Ascending aorta (tissue), 2 donors: ENCODE results near the gene INPP5A. TPM values are rescaled to one million over a fixed set of nuclear protein-coding genes. Genes with fewer than 3 reads are reported as not detected.
"Not testable (repeated sequence)": the region's sequence is repeated elsewhere in the genome, so short reads cannot be mapped to it uniquely, and the experiment has no call there.

Source experiments
- DNase-seq, 2 donors: peaks; one replicate each; pipeline ENCODE4 v3.0.0-alpha.2; 2019; ENCODE audit warnings: low spot score in 2 of 2
- H3K27ac ChIP-seq, 2 donors: fragments of 200-600 bp; sonication (generic); one replicate each; pipeline ENCODE4 v1.5.1; 2016 to 2017; ENCODE audit warnings: mild to moderate bottlenecking in 1 of 2
- H3K27me3 ChIP-seq: fragments of 200-600 bp; sonication (generic); one replicate; pipeline ENCODE4 v1.5.1; 2017
- H3K36me3 ChIP-seq, 2 donors: fragments of 200-600 bp; sonication (generic); one replicate each; pipeline ENCODE4 v1.5.1; 2016
- H3K4me1 ChIP-seq, 2 donors: fragments of 200-600 bp; sonication (generic); one replicate each; pipeline ENCODE4 v1.5.1; 2016 to 2017; ENCODE audit warnings: mild to moderate bottlenecking in 1 of 2
- H3K4me3 ChIP-seq, 2 donors: fragments of 200-600 bp; sonication (generic); one replicate each; pipeline ENCODE4 v1.5.1; 2016 to 2017; ENCODE audit warnings: mild to moderate bottlenecking in 1 of 2
- H3K9me3 ChIP-seq, 2 donors: fragments of 200-600 bp; sonication (generic); one replicate each; pipeline ENCODE4 v1.5.1; 2016
- intact Hi-C: fragments of 100-400 bp; cut with DNase I; formaldehyde crosslinking; loops from one replicate; pipeline ENCODE4 v1.15.1; 2023
- total RNA-seq: library from RNA; depleted of rRNA; stranded (reverse); fragments of >200 nt; gene quantifications from one replicate; pipeline ENCODE4 v1.1.0, GENCODE V29; 2016
- TF ChIP-seq, protein P1 (sequence below), 3 experiments: fragments of 200-600 bp in 2 of 3; fragments of 450-650 bp in 1 of 3; sonication (generic) in 2 of 3; IDR thresholded peaks; one replicate each; pipeline ENCODE4 v1.5.1; 2016 to 2019; ENCODE audit warnings: antibody characterized with exemption in 3 of 3, mild to moderate bottlenecking in 1 of 3, moderate library complexity in 1 of 3

INPP5A gene
- total RNA-seq, 1 donor from 2014 or later, result 81.2 TPM

DNA sequence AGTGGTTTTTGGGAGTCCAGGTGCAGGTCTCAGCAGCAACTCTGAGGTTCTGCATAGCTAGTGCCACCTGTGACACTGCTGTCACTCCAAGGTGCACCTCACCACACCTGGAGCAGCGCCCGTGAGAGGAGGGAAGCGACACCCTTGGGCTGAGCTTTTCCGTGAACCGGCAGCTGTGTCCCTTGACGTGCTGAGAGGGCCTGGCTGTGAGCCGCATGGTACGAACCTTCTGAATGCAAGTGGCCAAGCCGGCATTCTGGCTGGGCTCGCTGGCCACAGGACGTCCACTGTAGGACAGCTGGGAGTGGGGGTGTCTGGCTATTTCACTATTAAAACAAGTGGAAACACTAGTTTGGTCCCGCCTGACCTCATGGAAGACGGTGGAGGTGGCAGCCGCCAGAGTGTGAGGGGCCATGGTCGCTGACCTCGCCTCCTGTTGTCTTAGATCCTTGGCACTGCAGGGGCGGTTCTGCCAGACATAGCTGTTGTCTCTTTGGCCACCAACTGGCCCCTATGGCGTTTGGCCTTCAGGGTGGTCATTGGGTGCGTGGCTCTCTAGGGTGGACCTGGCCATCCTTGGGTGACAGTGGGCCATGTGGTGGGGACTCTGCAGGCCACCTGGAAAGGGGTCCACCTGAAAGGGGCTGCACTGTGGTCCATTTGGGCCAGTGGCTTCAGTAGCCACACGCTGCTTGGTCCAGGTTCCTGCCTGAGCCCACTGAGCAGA lies 12.9 kb downstream of the INPP5A start:
- no peak overlapping the region for H3K4me3 ChIP-seq
- intact Hi-C loops, result no loop called here
- peaks cover 0 to 6% of the 10 kb centered on the region in 2 donors for H3K4me1 ChIP-seq
- TF ChIP-seq, protein P1, sequence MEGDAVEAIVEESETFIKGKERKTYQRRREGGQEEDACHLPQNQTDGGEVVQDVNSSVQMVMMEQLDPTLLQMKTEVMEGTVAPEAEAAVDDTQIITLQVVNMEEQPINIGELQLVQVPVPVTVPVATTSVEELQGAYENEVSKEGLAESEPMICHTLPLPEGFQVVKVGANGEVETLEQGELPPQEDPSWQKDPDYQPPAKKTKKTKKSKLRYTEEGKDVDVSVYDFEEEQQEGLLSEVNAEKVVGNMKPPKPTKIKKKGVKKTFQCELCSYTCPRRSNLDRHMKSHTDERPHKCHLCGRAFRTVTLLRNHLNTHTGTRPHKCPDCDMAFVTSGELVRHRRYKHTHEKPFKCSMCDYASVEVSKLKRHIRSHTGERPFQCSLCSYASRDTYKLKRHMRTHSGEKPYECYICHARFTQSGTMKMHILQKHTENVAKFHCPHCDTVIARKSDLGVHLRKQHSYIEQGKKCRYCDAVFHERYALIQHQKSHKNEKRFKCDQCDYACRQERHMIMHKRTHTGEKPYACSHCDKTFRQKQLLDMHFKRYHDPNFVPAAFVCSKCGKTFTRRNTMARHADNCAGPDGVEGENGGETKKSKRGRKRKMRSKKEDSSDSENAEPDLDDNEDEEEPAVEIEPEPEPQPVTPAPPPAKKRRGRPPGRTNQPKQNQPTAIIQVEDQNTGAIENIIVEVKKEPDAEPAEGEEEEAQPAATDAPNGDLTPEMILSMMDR (IDR thresholded peaks at IDR 0.05), result no peak
- H3K36me3 ChIP-seq, result no peaks in the 10 kb centered on the region
- no peaks in the 10 kb centered on the region for H3K27me3 ChIP-seq
- H3K27ac ChIP-seq, result no peak overlapping the region
- DNase-seq, result no peak
- no peaks in the 10 kb centered on the region for H3K9me3 ChIP-seq

DNA sequence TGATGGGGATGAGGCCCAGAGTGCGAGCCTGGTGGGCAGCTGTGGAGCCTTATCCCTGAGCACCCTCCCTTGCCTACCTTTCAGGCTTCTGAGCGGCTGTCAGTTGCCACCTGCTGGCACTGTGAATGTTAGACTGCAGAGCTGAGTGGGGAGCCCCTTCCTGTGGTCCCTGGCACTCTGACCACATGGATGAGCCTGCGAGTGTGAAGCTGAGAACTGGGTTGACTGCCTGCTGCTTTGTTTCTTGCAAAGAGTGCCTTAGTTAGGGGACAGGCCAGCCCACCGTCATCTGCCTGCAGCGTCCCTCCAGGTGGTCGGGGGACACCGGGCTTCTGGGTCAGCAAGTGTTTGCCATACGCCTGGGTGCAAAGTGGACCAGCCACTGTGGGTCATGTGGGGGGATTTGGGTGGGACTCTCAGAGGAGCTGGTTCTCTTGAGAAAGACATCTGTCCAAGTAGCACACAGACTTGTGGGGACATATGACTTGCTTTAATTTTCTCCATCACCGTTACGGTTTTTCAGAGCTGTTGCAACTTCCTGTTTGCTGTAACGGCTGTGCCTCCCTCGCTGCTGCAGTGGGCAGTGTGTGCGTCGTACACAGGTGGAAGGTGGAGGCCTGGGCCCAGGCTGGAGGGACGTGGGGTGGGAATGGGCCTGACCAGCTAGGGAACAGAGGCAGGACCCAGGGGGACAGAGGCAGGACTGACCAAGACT lies 13.7 kb downstream of the INPP5A start:
- no peak overlapping the region for H3K4me3 ChIP-seq
- no peaks in the 10 kb centered on the region for H3K9me3 ChIP-seq
- intact Hi-C loops, result no loop called here
- H3K36me3 ChIP-seq, result no peaks in the 10 kb centered on the region
- no peaks in the 10 kb centered on the region for H3K27me3 ChIP-seq
- H3K4me1 ChIP-seq, result peaks cover 0 to 6% of the 10 kb centered on the region in 2 donors
- H3K27ac ChIP-seq, result no peak overlapping the region
- DNase-seq, result no peak
- TF ChIP-seq, protein P1 (IDR thresholded peaks at IDR 0.05), result no peak

DNA sequence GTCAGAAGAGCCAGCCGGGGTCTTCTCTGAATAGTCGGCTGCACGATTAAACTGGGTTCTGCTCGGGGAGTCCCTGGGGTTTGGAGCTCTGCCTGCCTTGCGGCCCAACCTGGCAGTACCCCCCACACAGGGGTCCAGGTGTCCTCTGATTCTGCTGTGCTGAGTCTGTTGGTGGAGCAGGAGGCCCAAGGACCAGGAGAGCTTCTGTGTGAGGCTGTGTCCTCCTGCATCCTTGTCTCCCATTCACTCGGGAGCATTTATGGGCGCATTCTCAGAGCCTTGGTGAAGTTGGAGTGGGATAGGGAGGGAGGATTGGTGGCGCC lies 14.2 kb downstream of the INPP5A start:
- Histone ChIP-seq H3K27ac (no peak overlapping the region), H3K4me3 (no peak overlapping the region), H3K27me3 (no peaks in the 10 kb centered on the region), H3K4me1 (peaks cover 0 to 6% of the 10 kb centered on the region in 2 donors), H3K36me3 (no peaks in the 10 kb centered on the region), H3K9me3 (no peaks in the 10 kb centered on the region)
- no peak for DNase-seq
- TF ChIP-seq, protein P1 (IDR thresholded peaks at IDR 0.05), result no peak
- intact Hi-C loops, result no loop called here

DNA sequence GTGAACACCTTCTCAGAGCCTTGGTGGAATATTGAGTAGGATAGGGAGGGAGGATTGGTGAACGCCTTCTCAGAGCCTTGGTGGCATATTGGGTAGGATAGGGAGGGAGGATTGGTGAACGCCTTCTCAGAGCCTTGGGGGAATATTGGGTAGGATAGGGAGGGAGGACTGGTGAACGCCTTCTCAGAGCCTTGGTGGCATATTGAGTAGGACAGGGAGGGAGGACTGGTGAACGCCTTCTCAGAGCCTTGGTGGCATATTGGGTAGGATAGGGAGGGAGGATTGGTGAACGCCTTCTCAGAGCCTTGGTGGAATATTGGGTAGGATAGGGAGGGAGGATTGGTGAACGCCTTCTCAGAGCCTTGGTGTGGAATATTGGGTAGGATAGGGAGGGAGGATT lies 15.0 kb downstream of the INPP5A start:
- H3K36me3 ChIP-seq, H3K4me3 ChIP-seq, intact Hi-C loops, H3K9me3 ChIP-seq, H3K27me3 ChIP-seq, DNase-seq, H3K4me1 ChIP-seq, H3K27ac ChIP-seq: not testable (repeated sequence)

DNA sequence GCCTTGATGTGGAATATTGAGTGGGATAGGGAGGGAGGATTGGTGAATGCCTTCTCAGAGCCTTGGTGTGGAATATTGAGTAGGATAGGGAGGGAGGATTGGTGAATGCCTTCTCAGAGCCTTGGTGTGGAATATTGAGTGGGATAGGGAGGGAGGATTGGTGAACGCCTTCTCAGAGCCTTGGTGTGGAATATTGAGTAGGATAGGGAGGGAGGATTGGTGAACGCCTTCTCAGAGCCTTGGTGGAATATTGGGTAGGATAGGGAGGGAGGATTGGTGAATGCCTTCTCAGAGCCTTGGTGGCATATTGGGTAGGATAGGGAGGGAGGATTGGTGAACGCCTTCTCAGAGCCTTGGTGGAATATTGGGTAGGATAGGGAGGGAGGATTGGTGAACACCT lies 16.0 kb downstream of the INPP5A start:
- H3K4me1 ChIP-seq, DNase-seq, H3K27me3 ChIP-seq, H3K27ac ChIP-seq, H3K9me3 ChIP-seq, intact Hi-C loops, H3K36me3 ChIP-seq, H3K4me3 ChIP-seq: not testable (repeated sequence)

DNA sequence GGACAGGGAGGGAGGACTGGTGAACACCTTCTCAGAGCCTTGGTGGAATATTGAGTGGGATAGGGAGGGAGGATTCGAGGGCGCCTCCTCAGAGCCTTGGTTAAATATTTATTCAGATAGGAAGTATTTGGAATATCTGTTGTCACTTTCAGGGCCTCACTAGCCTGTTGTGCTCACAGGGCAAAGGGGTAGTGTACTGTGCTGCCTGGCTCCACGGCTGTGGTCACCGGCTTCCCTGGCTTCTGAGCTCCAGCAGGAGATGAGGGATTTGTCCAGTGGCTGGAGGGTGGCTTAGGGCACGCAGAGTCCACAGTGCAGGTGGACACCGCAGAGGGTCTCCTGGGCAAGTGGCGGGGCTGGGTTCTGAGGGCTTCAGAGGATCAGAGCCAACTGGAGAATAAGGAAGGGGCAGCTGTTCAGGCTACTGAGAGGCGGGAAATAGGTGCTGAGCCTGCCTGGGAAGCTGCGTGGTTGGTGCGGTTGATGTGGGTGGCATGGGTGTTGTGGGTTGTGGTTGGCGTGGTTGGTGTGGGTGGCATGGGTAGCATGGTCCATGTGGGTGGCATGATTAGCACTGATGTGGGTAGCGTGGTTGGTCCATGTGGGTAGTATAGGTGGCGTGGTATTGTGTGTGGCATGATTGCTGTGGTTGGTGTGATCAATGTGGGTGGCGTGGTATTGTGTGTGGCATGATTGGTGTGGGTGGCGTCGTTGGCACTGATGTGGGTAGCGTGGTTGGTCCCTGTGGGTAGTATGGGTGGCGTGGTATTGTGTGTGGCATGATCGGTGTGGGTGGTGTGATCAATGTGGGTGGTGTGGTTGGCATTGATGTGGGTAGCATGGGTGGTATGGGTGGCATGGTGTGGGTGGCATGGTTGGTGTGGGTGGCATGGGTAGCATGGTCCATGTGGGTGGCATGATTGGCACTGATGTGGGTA lies 16.7 kb downstream of the INPP5A start:
- intact Hi-C loops, result no loop called here
- no peaks in the 10 kb centered on the region for H3K36me3 ChIP-seq
- no peak overlapping the region for H3K27ac ChIP-seq
- no peaks in the 10 kb centered on the region for H3K27me3 ChIP-seq
- no peak overlapping the region for H3K4me3 ChIP-seq
- no peaks in the 10 kb centered on the region for H3K9me3 ChIP-seq
- peaks cover 0 to 6% of the 10 kb centered on the region in 2 donors for H3K4me1 ChIP-seq
- TF ChIP-seq, protein P1 (IDR thresholded peaks at IDR 0.05), result no peak
- no peak for DNase-seq
